GM12865 (cell line): ENCODE data around the gene CLIC5.

Experiments
- DNase-seq: peaks from one replicate; pipeline ENCODE4 v3.0.0; 2010; ENCODE audit warnings: low read depth
- H3K4me3 ChIP-seq: 2 replicates; pipeline ENCODE4 v1.5.1; 2011; ENCODE audit warnings: mild to moderate bottlenecking, low read depth, low read length, control low read depth
- CTCF ChIP-seq: IDR thresholded peaks from 2 replicates; pipeline ENCODE4 v1.5.1; 2011; ENCODE audit warnings: low read length, control low read depth, low read depth, inconsistent platforms; ENCODE audit not compliant: insufficient read depth; ENCODE audit errors: missing control alignments

The CLIC5 gene

GRCh38 chr6:45959534-45960145 is 56.0 kb downstream of the CLIC5 start:
- no peak for TF ChIP-seq CTCF
- no peak overlapping the region for H3K4me3 ChIP-seq
- DNase-seq: no peak

- TF ChIP-seq CTCF: no peak
- H3K4me3 ChIP-seq: no peak overlapping the region
- DNase-seq: no peak
Measured at GRCh38 chr6:45956663-45957062, 59.0 kb downstream of the CLIC5 start.

- no peak overlapping the region for H3K4me3 ChIP-seq
- no peak for DNase-seq
- no peak for TF ChIP-seq CTCF
Measured at GRCh38 chr6:45956176-45956575, 59.5 kb downstream of the CLIC5 start.

- no peak for TF ChIP-seq CTCF
- H3K4me3 ChIP-seq: no peak overlapping the region
- DNase-seq: no peak
Measured at GRCh38 chr6:45955597-45955996, 60.1 kb downstream of the CLIC5 start.

- TF ChIP-seq CTCF: no peak
- no peak overlapping the region for H3K4me3 ChIP-seq
- DNase-seq: no peak
Measured at GRCh38 chr6:45952546-45952945, 63.1 kb downstream of the CLIC5 start.

GRCh38 chr6:45952168-45952529 is 63.5 kb downstream of the CLIC5 start:
- no peak for TF ChIP-seq CTCF
- no peak overlapping the region for H3K4me3 ChIP-seq
- no peak for DNase-seq
